ENCODE data around the gene SLC25A26. TPM values are rescaled to one million over a fixed set of nuclear protein-coding genes. Genes with fewer than 3 reads are reported as not detected.

Gene SLC25A26
- polyA plus RNA-seq, 5 donors = 18.3 to 29.5 (median 24.3) TPM

DNA sequence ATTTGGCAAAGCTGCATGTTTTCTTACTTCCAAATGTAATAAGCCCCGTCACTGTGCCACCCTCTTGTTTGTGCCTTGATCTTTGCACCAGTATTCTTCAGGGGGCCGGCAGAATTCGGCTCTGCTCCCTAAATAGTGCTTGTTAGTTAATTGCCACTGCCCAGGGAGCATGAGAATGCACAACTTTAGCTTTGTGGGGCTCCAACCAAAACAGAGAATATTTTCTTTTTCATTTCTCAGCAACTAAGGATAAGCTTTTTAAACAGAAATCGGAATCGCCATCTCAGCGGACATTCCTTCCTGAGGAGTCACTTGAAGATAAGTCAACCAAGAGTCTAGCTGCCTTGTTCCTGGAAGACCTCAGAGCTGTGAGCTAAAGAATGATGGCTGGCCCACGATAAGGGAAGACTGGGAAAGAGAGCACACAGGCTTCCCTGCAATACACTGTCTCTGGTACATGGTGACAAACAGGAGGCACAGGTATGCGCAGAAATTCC lies 174.0 kb downstream of the SLC25A26 start:
- no peak for DNase-seq

- DNase-seq = no peak
Measured at GRCh38 chr3:66395635-66396034, 174.8 kb downstream of the SLC25A26 start.

DNA sequence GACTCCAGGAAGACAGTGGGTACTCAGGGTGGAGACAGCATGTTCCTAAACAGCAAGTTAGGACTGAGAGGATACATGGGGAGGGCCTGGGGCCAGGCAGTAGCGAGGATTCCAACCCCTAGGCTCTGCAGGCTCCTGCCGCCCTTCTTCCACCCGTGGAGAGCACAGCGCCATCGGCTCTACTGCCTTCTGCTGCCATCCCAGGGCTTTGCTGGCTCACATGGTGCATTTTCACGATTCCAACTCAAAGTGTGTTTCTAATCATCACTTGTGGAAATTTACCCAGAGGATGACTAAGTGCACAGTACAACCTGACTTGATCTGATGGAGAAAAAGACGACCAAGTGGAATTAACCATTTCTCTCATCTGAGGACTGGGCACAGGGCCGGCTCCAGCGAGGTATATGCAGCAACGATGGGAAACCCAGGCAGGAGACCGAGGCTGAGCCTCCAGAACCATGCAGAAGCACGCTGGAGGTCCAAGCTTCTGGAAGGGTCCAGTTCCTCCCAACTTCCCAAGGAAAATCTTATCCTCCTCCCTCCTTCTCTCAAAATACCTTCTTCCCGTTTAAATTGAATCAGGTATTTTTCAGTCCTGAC lies 175.5 kb downstream of the SLC25A26 start:
- DNase-seq = no peak

GRCh38 chr3:66396888-66397287 lies 176.1 kb downstream of the SLC25A26 start:
- DNase-seq = no peak

DNA sequence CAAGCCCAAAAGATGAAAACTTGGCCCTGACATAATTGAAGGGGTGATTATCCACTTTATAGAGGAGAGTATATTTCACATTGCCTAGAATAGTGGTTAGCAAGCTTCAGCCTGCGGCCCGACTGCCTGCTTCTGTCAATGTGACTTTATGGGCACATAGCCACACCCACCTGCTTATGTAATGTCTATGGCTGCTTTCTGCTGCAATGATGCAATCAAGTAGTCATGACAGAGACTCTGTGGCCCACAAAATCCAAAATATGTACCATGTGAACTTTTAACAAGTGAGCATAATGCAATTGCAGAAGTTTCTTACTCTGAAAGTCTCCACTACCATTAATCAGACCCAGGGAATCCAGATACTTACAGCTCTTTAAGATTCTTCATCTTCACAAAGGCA lies 176.9 kb downstream of the SLC25A26 start:
- no peak for DNase-seq

GRCh38 chr3:66398228-66399025 lies 177.6 kb downstream of the SLC25A26 start:
- DNase-seq = no peak

- no peak for DNase-seq
Measured at GRCh38 chr3:66399529-66400232, 178.9 kb downstream of the SLC25A26 start.

- no peak for DNase-seq
Measured at GRCh38 chr3:66400411-66401156, 179.8 kb downstream of the SLC25A26 start.

DNA sequence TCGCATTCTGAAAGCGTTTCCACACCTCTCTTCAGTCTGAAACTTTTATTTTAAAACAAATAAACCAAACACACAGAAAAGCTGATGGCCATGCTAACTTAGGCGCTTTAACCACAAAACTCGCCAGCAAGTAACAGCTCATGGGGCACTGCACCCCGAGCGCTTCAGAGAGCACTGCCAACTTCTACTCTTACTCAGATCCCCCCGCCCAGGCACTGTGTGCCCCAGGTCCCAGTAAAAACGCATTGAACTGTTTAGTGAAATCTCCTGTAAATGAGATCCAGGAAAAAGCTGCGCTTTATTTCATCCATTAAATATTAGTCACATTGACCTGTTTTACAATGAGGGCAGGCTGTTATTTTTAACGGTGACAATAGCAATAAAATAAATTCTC lies 180.4 kb downstream of the SLC25A26 start:
- no peak for DNase-seq

GRCh38 chr3:66401675-66402491 lies 181.1 kb downstream of the SLC25A26 start:
- DNase-seq = no peak

DNA sequence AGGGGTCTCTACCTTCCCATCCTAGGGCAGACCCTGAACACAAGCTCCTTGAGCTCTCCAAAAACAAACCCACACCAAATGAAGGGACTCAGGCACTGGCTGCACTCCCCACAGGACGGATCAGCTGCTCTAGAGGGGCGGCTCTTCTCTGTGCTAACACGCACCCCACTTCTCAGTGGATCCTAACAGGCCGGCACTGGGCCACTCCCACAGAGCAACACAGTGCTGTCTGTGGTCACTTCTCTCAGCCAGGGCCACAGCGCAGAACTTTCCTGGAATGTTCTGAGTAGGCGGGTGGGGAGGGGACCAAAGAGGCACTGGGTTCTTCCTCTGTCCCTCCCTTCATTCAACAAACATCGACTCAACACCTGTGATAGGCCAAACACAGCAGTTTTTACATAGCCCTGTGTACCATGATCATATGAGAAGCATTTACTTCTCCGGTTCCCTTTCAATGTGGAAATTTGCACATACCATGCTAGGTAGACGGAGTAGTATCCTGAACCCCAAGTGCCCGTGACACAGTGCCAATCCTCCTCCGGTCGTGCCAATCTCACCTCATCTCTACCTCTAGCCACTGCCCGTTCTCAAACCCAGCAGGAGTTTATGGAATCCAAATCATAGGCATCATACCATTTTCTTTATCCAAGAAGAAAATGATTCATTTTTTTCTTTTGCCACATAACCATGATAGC lies 181.9 kb downstream of the SLC25A26 start:
- DNase-seq = no peak

- DNase-seq = no peak
Measured at GRCh38 chr3:66403323-66403990, 182.7 kb downstream of the SLC25A26 start.

- DNase-seq = no peak
Measured at GRCh38 chr3:66404197-66404596, 183.4 kb downstream of the SLC25A26 start.

DNA sequence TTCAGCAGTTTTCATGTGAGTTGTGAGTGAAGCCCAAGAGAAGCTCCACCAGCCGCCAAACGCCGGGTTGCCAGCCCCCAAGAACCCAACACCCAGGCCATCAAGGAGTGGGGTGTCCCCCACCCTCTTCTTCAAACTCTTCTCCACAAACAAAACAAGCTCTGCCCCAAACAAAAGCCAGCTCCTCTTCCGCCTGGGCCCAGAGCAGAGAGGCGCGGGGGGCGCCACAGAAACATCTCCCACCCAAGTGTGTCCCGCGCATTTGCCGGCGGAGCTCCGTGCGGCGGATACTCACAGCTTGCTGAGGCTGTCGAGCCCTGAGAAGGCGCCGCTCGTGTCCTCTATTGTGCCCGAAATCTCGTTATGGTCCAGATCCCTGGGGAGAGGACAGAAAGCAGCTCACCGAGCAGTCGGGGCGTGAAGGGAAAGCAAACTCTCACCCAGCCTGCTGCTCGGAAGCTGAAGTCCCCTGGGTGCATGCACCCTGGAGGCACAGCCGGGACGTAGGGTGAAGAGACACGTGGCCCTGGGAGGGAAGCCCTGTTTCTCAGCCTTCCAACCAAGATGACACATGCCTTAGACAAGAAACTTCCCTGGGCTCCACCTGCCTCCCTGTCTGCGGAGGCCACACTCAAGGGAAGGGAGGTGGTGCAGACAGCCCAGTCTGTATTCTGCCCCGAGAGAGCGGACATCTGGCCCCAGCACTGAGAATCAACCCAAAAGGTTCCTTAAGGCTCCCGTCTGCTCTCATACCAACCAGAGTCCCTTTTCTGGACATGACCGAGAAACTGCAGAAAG lies 184.3 kb downstream of the SLC25A26 start:
- no peak for DNase-seq

GRCh38 chr3:66405701-66406091 lies 184.9 kb downstream of the SLC25A26 start:
- DNase-seq = no peak

- DNase-seq = no peak
Measured at GRCh38 chr3:66406163-66406562, 185.4 kb downstream of the SLC25A26 start.

- DNase-seq = no peak
Measured at GRCh38 chr3:66406831-66407610, 186.2 kb downstream of the SLC25A26 start.

DNA sequence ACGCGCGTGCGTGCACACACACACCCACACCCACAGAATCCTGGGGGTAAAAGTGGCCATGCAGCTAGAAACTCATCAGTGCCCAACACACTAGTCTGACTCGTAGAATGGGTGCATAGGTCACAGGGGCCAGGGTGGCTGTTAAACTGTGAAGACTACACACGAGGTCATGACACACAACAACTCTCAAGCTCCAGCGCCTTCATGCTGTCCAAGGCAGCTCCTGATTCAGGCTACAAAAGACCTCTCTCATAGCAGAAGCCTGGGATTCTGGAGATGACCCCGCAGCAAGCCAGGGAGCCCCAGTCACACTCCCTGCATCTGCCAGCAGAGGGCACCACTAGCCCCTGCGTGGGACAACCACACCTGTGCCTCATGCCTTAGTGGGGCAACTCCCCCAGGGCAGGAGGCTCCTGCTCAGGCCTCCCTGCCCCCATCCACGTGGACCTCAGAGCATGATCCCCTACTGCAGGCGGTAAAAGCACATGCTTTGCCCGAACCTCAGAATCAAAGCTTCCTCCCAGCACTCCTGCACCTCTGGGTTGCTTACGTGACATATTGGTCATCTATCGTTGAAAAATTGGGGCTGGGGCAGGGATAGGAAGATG lies 186.9 kb downstream of the SLC25A26 start:
- no peak for DNase-seq

All from right lung (tissue), 5 donors.